ENCODE results near the gene STAT2. TPM values are rescaled to one million over a fixed set of nuclear protein-coding genes. Genes with fewer than 3 reads are reported as not detected.

Gene STAT2
- polyA plus RNA-seq, 1 donor (not counting 4 experiments of a cell fraction or from before 2014, with no cell fraction given), result 95.8 TPM

DNA sequence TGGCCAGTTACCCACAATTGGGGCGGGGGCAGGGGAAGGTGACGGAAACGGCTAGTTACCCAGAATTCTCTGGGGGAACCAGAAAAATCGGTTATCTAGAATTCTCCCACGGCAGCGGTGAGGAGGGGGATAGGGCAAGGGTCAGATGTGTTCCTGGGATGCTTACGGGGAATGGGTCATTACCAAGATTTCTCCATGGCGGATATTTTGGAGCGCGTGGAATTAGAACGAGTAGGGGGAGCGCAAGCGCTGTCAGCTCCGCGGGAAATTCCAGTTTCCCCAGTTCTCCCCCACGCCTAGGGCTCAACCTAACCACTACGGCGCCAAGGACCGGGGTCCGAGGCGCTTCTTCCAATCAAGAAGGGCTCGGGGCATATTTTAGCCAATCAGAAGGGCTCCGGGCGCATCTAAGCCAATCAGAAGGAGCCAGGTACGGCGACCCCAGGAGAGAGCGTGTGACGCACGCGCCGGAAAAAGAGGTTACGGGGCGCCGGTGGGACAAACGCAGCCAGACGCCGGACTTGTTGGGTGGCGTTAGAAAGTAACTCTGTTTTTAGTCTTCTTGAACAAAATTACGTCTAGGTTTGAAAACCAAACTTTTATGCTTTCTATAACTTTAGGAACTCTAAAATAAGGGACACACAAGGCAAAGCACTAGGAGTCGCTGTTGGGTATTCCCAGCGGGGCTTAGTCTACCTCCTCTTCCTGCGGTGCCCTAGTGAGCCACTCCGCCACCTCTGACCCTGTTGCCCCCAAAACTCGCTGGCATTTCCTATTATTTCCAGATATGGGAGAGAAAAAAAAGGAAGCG, 26.0 kb downstream of the STAT2 start, which contains the start of gene PAN2:
TSS of gene PAN2 (minus strand) at position 322 of the 811 bp plus-strand sequence. CDS start 906 bp downstream, outside the sequence.
- Histone ChIP-seq H3K9ac (ENCODE audit: control insufficient read depth, extremely low read depth, insufficient read depth, low read length) (peak within 1 kb of the TSS; percentile 93), H3K4me3 (ENCODE audit: control insufficient read depth in 2 of 3, extremely low read depth in 1 of 3, insufficient read depth in 2 of 3, low read depth in 1 of 3, low read length in 3 of 3) (peak within 1 kb of the TSS; percentile 50 to 90 (median 78)), H3K79me2 (ENCODE audit: control insufficient read depth, insufficient read depth, low read length) (peaks cover 2% of the 10 kb centered on the region), H2AFZ (ENCODE audit: control insufficient read depth, low read length) (peak within 1 kb of the TSS; percentile 95), H3K9me3 (ENCODE audit: control insufficient read depth, low read depth, low read length) (no peaks in the 10 kb centered on the region), H3K9me1 (ENCODE audit: control insufficient read depth, extremely low read depth, insufficient read depth, low read length) (no peaks in the 10 kb centered on the region), H3K27me3 (ENCODE audit: control insufficient read depth, extremely low read depth, insufficient read depth, low read length) (no peaks in the 10 kb centered on the region), H4K20me1 (ENCODE audit: control insufficient read depth, extremely low read depth, insufficient read depth, low read length) (no peaks in the 10 kb centered on the region), H3K27ac (ENCODE audit: control insufficient read depth, insufficient read depth, low read length) (peak within 1 kb of the TSS; percentile 98), H3K4me1 (ENCODE audit: control insufficient read depth, extremely low read depth, insufficient read depth, low read length) (peaks cover 18% of the 10 kb centered on the region), H3K4me2 (ENCODE audit: control insufficient read depth, extremely low read depth, insufficient read depth, low read depth, low read length) (peak within 1 kb of the TSS; percentile 87), H3K36me3 (ENCODE audit: control insufficient read depth in 2 of 2, extremely low read depth in 1 of 2, insufficient read depth in 2 of 2, low read length in 2 of 2) (no peaks in the 10 kb centered on the region)
- FAIRE-seq, result peak; percentile 20
- dilution Hi-C loops (cut with MboI; ENCODE audit: extremely low pct_ligation_motif_present, low sequenced_read_pairs), result no loop called here
- DNase-seq (ENCODE audit: low read depth, low spot score), result peak; percentile 95
- no peak for TF ChIP-seq EZH2 (IDR thresholded peaks at IDR 0.05; ENCODE audit: low read length)
- TF ChIP-seq, protein P1, sequence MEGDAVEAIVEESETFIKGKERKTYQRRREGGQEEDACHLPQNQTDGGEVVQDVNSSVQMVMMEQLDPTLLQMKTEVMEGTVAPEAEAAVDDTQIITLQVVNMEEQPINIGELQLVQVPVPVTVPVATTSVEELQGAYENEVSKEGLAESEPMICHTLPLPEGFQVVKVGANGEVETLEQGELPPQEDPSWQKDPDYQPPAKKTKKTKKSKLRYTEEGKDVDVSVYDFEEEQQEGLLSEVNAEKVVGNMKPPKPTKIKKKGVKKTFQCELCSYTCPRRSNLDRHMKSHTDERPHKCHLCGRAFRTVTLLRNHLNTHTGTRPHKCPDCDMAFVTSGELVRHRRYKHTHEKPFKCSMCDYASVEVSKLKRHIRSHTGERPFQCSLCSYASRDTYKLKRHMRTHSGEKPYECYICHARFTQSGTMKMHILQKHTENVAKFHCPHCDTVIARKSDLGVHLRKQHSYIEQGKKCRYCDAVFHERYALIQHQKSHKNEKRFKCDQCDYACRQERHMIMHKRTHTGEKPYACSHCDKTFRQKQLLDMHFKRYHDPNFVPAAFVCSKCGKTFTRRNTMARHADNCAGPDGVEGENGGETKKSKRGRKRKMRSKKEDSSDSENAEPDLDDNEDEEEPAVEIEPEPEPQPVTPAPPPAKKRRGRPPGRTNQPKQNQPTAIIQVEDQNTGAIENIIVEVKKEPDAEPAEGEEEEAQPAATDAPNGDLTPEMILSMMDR (optimal IDR thresholded peaks at IDR 0.05 in 1 of 3, IDR thresholded peaks at IDR 0.05 in 1 of 3, conservative IDR thresholded peaks at IDR 0.05 in 1 of 3; ENCODE audit: extremely low read depth in 1 of 3, insufficient read depth in 2 of 3, low read length in 3 of 3), result peak; percentile 27 to 77 (median 76)

DNA sequence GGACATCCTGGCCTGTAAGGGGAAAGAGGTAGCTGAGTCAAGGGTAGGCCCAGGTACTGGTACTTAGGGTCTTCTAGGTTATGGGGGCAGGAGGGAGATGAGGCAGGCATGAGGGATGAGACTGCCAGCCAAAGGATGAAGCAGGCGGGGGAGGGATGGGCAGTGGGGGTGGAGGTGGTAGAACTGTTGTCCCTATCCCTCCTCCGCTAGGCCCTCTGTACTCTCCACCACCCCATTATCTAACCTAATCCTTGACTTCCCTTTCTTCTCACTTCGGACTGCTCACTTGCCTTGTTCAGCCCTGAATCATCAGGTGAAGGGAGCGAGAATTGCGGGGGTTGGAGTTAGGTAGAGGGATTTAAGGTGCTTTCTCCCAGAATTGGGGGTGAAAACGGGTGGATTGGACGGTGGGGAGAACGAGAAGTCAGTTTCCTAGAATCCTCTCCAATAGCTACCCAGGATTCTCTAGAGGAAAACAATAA, 26.7 kb downstream of the STAT2 start:
- DNase-seq (ENCODE audit: low read depth, low spot score) (no peak), FAIRE-seq (peak; percentile 20)
- peaks cover 2% of the 10 kb centered on the region for H3K79me2 ChIP-seq (ENCODE audit: control insufficient read depth, insufficient read depth, low read length)
- H3K36me3 ChIP-seq (ENCODE audit: control insufficient read depth in 2 of 2, extremely low read depth in 1 of 2, insufficient read depth in 2 of 2, low read length in 2 of 2), result no peaks in the 10 kb centered on the region
- H3K4me1 ChIP-seq (ENCODE audit: control insufficient read depth, extremely low read depth, insufficient read depth, low read length), result peaks cover 14% of the 10 kb centered on the region
- no peak for TF ChIP-seq EZH2 (IDR thresholded peaks at IDR 0.05; ENCODE audit: low read length)
- TF ChIP-seq, protein P1 (optimal IDR thresholded peaks at IDR 0.05 in 1 of 3, IDR thresholded peaks at IDR 0.05 in 1 of 3, conservative IDR thresholded peaks at IDR 0.05 in 1 of 3; ENCODE audit: extremely low read depth in 1 of 3, insufficient read depth in 2 of 3, low read length in 3 of 3), result no peak
- H4K20me1 ChIP-seq (ENCODE audit: control insufficient read depth, extremely low read depth, insufficient read depth, low read length), result no peaks in the 10 kb centered on the region
- H2AFZ ChIP-seq (ENCODE audit: control insufficient read depth, low read length), result peak overlapping the region; percentile 95
- H3K4me3 ChIP-seq (ENCODE audit: control insufficient read depth in 2 of 3, extremely low read depth in 1 of 3, insufficient read depth in 2 of 3, low read depth in 1 of 3, low read length in 3 of 3), result peak overlapping the region; percentile 50 to 90 (median 78)
- H3K27ac ChIP-seq (ENCODE audit: control insufficient read depth, insufficient read depth, low read length), result peak overlapping the region; percentile 98
- H3K9me1 ChIP-seq (ENCODE audit: control insufficient read depth, extremely low read depth, insufficient read depth, low read length), result no peaks in the 10 kb centered on the region
- H3K4me2 ChIP-seq (ENCODE audit: control insufficient read depth, extremely low read depth, insufficient read depth, low read depth, low read length), result peak overlapping the region; percentile 87
- H3K27me3 ChIP-seq (ENCODE audit: control insufficient read depth, extremely low read depth, insufficient read depth, low read length), result no peaks in the 10 kb centered on the region
- dilution Hi-C loops (cut with MboI; ENCODE audit: extremely low pct_ligation_motif_present, low sequenced_read_pairs), result no loop called here
- no peaks in the 10 kb centered on the region for H3K9me3 ChIP-seq (ENCODE audit: control insufficient read depth, low read depth, low read length)
- peak overlapping the region; percentile 93 for H3K9ac ChIP-seq (ENCODE audit: control insufficient read depth, extremely low read depth, insufficient read depth, low read length)

Data from keratinocyte (primary cell).